CD14-positive monocyte (primary cell): ENCODE measurements around the gene DLGAP1. TPM values are rescaled to one million over a fixed set of nuclear protein-coding genes. Genes with fewer than 3 reads are reported as not detected.

ENCODE experiments used
- DNase-seq, 3 donors: peaks; one replicate each; pipeline ENCODE4 v3.0.0-alpha.2; 2011 to 2022
- H2AFZ ChIP-seq: 2 replicates; pipeline ENCODE4 v1.6.0; 2012; ENCODE audit warnings: mild to moderate bottlenecking, low read depth, low read length, inconsistent platforms; ENCODE audit not compliant: insufficient read depth, poor library complexity, severe bottlenecking
- H3K27ac ChIP-seq, 2 donors: 1 replicate in 1 of 2; 2 replicates in 1 of 2; pipeline ENCODE4 v1.5.1; 2012 to 2013; ENCODE audit warnings: low read length in 2 of 2, control low read depth in 1 of 2, inconsistent platforms in 1 of 2, low read depth in 1 of 2, mild to moderate bottlenecking in 1 of 2
- H3K27me3 ChIP-seq, 2 donors: one replicate each; pipeline versions ENCODE4 v1.6.0 to v1.6.1; 2011 to 2013; ENCODE audit warnings: low read length in 2 of 2; ENCODE audit not compliant: control insufficient read depth in 2 of 2, insufficient read depth in 2 of 2
- H3K36me3 ChIP-seq, 2 donors: replicated peaks in 1 of 2; 1 replicate in 1 of 2; 2 replicates in 1 of 2; pipeline versions ENCODE4 v1.5.1 to v1.6.1; 2012 to 2013; ENCODE audit warnings: low read length in 2 of 2, control low read depth in 1 of 2, inconsistent platforms in 1 of 2, mild to moderate bottlenecking in 1 of 2; ENCODE audit not compliant: insufficient read depth in 2 of 2, control insufficient read depth in 1 of 2
- H3K4me1 ChIP-seq, 2 donors: 1 replicate in 1 of 2; 2 replicates in 1 of 2; pipeline versions ENCODE4 v1.5.1 to v1.6.1; 2012 to 2013; ENCODE audit warnings: low read length in 2 of 2, control low read depth in 1 of 2, inconsistent platforms in 1 of 2, mild to moderate bottlenecking in 1 of 2, moderate library complexity in 1 of 2; ENCODE audit not compliant: insufficient read depth in 2 of 2, control insufficient read depth in 1 of 2
- H3K4me2 ChIP-seq: replicated peaks from 2 replicates; pipeline ENCODE3; 2012; ENCODE audit warnings: low read length, moderate library complexity, mild to moderate bottlenecking; ENCODE audit not compliant: poor library complexity, severe bottlenecking; ENCODE audit errors: extremely low read depth
- H3K4me3 ChIP-seq, 3 experiments: fragments of 200-600 bp in 1 of 3; sonication (generic) in 1 of 3; replicated peaks in 1 of 3; 1 replicate in 2 of 3; 2 replicates in 1 of 3; pipeline ENCODE4 v1.5.1; 2011 to 2013; ENCODE audit warnings: low read length in 3 of 3, mild to moderate bottlenecking in 3 of 3, control low read depth in 2 of 3, low read depth in 2 of 3, inconsistent platforms in 1 of 3, moderate library complexity in 1 of 3
- H3K79me2 ChIP-seq: 2 replicates; pipeline ENCODE4 v1.6.0; 2012; ENCODE audit warnings: mild to moderate bottlenecking, control low read depth, inconsistent platforms, low read length, moderate library complexity; ENCODE audit not compliant: insufficient read depth
- H3K9ac ChIP-seq: 2 replicates; pipeline ENCODE4 v1.6.0; 2017; ENCODE audit warnings: low read length, mild to moderate bottlenecking; ENCODE audit not compliant: insufficient read depth, poor library complexity, severe bottlenecking
- H3K9me3 ChIP-seq, 2 donors: replicated peaks in 1 of 2; 1 replicate in 1 of 2; 2 replicates in 1 of 2; pipeline versions ENCODE4 v1.5.1 to v1.6.1; 2012 to 2013; ENCODE audit warnings: low read length in 2 of 2, control low read depth in 1 of 2; ENCODE audit not compliant: control insufficient read depth in 1 of 2, insufficient read depth in 1 of 2
- H4K20me1 ChIP-seq: 2 replicates; pipeline ENCODE4 v1.6.0; 2012; ENCODE audit warnings: mild to moderate bottlenecking, low read length, control low read depth, moderate library complexity; ENCODE audit not compliant: insufficient read depth
- H3K27ac Mint-ChIP-seq, 7 donors: one replicate each; pipeline ENCODE4 v1.8.0; 2020; ENCODE audit warnings: mild to moderate bottlenecking in 7 of 7, mixed read lengths in 7 of 7, moderate library complexity in 6 of 7, inconsistent platforms in 2 of 7
- H3K27me3 Mint-ChIP-seq, 3 donors: one replicate each; pipeline ENCODE4 v1.8.0; 2021 to 2022; ENCODE audit warnings: low read depth in 3 of 3, mild to moderate bottlenecking in 3 of 3, mixed read lengths in 3 of 3, moderate library complexity in 3 of 3, inconsistent platforms in 1 of 3
- H3K36me3 Mint-ChIP-seq, 2 donors: one replicate each; pipeline ENCODE4 v1.8.0; 2020; ENCODE audit warnings: mixed read lengths in 2 of 2, inconsistent platforms in 1 of 2, mild to moderate bottlenecking in 1 of 2
- H3K4me1 Mint-ChIP-seq: one replicate; pipeline ENCODE4 v1.8.0; 2020; ENCODE audit warnings: mild to moderate bottlenecking, mixed read lengths
- H3K4me3 Mint-ChIP-seq, 2 donors: one replicate each; pipeline ENCODE4 v1.8.0; 2020; ENCODE audit warnings: mild to moderate bottlenecking in 2 of 2, mixed read lengths in 2 of 2, moderate library complexity in 1 of 2
- H3K9me3 Mint-ChIP-seq, 7 donors: one replicate each; pipeline ENCODE4 v1.8.0; 2020 to 2022; ENCODE audit warnings: mixed read lengths in 7 of 7, mild to moderate bottlenecking in 6 of 7, moderate library complexity in 6 of 7, inconsistent platforms in 2 of 7
- WGBS: methylation state at CpG from one replicate; pipeline ENCODE4 v1.1.5; 2013; ENCODE audit warnings: missing lambda C conversion rate; ENCODE audit not compliant: insufficient coverage; 5-methylcytosine and 5-hydroxymethylcytosine counted together
- intact Hi-C, 2 donors: fragments of 100-400 bp; cut with micrococcal nuclease; formaldehyde crosslinking; loops; one replicate each; pipeline versions ENCODE4 v1.15.0 to v1.15.1; 2023
- polyA plus RNA-seq, 3 donors: library from polyadenylated mRNA; depleted of rRNA in 1 of 3; unstranded in 2 of 3; stranded (reverse) in 1 of 3; fragments of 300-500 nt in 2 of 3; fragments of >200 nt in 1 of 3; fragmentation: Illumina TruSeq in 2 of 3; gene quantifications; 1 replicate in 2 of 3; 2 replicates in 1 of 3; pipeline ENCODE4 v1.2.3, GENCODE V29; 2012 to 2021
- TF ChIP-seq, protein P1 (sequence below): fragments of 200-600 bp; IDR thresholded peaks from one replicate; pipeline ENCODE4 v1.8.0; 2022; ENCODE audit warnings: antibody characterized with exemption, mild to moderate bottlenecking

The DLGAP1 gene
- polyA plus RNA-seq, 3 donors, result 0.09 to 0.42 TPM; not detected in 1

- no peak overlapping the region for H3K27ac Mint-ChIP-seq
- H3K4me2 ChIP-seq, result no peak overlapping the region
- WGBS, result 96% methylated on average over 12 of the region's 18 CpGs
Observed at GRCh38 chr18:3620146-3621119, 834.7 kb downstream of the DLGAP1 start.

GRCh38 chr18:3619746-3620145 is 835.4 kb downstream of the DLGAP1 start:
- Histone ChIP-seq H3K36me3 (no peaks in the 10 kb centered on the region), H2AFZ (no peak overlapping the region), H3K9me3 (peaks cover 0 to 4% of the 10 kb centered on the region in 2 donors), H3K27ac (no peak overlapping the region), H3K27me3 (no peaks in the 10 kb centered on the region), H3K4me1 (no peaks in the 10 kb centered on the region), H3K79me2 (no peaks in the 10 kb centered on the region), H4K20me1 (no peaks in the 10 kb centered on the region), H3K4me3 (no peak overlapping the region), H3K9ac (no peak overlapping the region), H3K4me2 (no peak overlapping the region)
- H3K27ac Mint-ChIP-seq, result no peak overlapping the region
- no peaks in the 10 kb centered on the region for H3K36me3 Mint-ChIP-seq
- intact Hi-C loops, result no loop called here
- H3K27me3 Mint-ChIP-seq, result peaks cover under 1 to 3% (median 2%) of the 10 kb centered on the region in 3 donors
- TF ChIP-seq, protein P1, sequence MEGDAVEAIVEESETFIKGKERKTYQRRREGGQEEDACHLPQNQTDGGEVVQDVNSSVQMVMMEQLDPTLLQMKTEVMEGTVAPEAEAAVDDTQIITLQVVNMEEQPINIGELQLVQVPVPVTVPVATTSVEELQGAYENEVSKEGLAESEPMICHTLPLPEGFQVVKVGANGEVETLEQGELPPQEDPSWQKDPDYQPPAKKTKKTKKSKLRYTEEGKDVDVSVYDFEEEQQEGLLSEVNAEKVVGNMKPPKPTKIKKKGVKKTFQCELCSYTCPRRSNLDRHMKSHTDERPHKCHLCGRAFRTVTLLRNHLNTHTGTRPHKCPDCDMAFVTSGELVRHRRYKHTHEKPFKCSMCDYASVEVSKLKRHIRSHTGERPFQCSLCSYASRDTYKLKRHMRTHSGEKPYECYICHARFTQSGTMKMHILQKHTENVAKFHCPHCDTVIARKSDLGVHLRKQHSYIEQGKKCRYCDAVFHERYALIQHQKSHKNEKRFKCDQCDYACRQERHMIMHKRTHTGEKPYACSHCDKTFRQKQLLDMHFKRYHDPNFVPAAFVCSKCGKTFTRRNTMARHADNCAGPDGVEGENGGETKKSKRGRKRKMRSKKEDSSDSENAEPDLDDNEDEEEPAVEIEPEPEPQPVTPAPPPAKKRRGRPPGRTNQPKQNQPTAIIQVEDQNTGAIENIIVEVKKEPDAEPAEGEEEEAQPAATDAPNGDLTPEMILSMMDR, result no peak
- peaks cover 11% of the 10 kb centered on the region for H3K4me1 Mint-ChIP-seq
- H3K9me3 Mint-ChIP-seq, result peaks cover 0 to 8% (median 5%) of the 10 kb centered on the region in 7 donors
- no peak overlapping the region for H3K4me3 Mint-ChIP-seq
- no peak for DNase-seq
- WGBS, result no CpG with 5 or more reads among the region's 4 CpGs

More at GRCh38 chr18:3620146-3621119, 834.7 kb downstream of the DLGAP1 start:
- Mint-ChIP-seq H3K4me3 (no peak overlapping the region), H3K27me3 (peaks cover 2 to 3% (median 3%) of the 10 kb centered on the region in 3 donors), H3K9me3 (peaks cover 0 to 8% (median 5%) of the 10 kb centered on the region in 7 donors), H3K36me3 (no peaks in the 10 kb centered on the region), H3K4me1 (peaks cover 17% of the 10 kb centered on the region)
- no peaks in the 10 kb centered on the region for H3K36me3 ChIP-seq
- no peak overlapping the region for H2AFZ ChIP-seq
- H3K9me3 ChIP-seq, result peaks cover 0 to 4% of the 10 kb centered on the region in 2 donors
- intact Hi-C loops, result no loop called here
- no peak for DNase-seq
- H4K20me1 ChIP-seq, result no peaks in the 10 kb centered on the region
- no peaks in the 10 kb centered on the region for H3K27me3 ChIP-seq
- H3K79me2 ChIP-seq, result no peaks in the 10 kb centered on the region
- H3K27ac ChIP-seq, result no peak overlapping the region
- no peak overlapping the region for H3K9ac ChIP-seq
- TF ChIP-seq, protein P1, result no peak
- H3K4me3 ChIP-seq, result no peak overlapping the region
- no peaks in the 10 kb centered on the region for H3K4me1 ChIP-seq
